Measurements from ENCODE around the gene LZTR1.

LZTR1 gene

DNA sequence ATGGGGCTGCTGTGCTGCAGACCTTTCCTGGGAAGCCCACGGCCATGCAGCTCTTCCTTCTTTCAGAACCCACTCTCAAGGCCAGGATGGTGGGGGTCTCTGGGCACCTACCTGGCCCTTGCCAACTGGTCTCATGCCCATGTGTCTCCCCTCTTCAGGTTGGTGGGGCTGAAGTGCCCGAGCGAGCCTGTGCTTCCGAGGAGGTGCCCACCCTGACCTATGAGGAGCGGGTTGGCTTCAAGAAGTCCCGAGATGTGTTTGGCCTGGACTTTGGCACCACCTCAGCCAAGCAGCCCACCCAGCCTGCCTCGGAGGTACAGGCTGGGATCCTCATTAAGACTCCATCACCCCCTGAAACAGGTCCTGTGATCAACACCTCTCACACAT, 10.0 kb downstream of the LZTR1 start:
- H3K27ac ChIP-seq (ENCODE audit: low read length): no peak overlapping the region
- H3K4me1 ChIP-seq (ENCODE audit: insufficient read depth, low read length): no peaks in the 10 kb centered on the region
- TF ChIP-seq EZH2 (IDR thresholded peaks at IDR 0.05; ENCODE audit: borderline replicate concordance, low read depth, low read length, severe bottlenecking): no peak
- TF ChIP-seq, protein P1, sequence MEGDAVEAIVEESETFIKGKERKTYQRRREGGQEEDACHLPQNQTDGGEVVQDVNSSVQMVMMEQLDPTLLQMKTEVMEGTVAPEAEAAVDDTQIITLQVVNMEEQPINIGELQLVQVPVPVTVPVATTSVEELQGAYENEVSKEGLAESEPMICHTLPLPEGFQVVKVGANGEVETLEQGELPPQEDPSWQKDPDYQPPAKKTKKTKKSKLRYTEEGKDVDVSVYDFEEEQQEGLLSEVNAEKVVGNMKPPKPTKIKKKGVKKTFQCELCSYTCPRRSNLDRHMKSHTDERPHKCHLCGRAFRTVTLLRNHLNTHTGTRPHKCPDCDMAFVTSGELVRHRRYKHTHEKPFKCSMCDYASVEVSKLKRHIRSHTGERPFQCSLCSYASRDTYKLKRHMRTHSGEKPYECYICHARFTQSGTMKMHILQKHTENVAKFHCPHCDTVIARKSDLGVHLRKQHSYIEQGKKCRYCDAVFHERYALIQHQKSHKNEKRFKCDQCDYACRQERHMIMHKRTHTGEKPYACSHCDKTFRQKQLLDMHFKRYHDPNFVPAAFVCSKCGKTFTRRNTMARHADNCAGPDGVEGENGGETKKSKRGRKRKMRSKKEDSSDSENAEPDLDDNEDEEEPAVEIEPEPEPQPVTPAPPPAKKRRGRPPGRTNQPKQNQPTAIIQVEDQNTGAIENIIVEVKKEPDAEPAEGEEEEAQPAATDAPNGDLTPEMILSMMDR (IDR thresholded peaks at IDR 0.05; ENCODE audit: borderline replicate concordance, extremely low read depth, low read length, poor library complexity, severe bottlenecking): no peak
- H3K9ac ChIP-seq (ENCODE audit: low read depth, low read length): no peak overlapping the region
- H4K20me1 ChIP-seq (ENCODE audit: insufficient read depth, low read length): no peaks in the 10 kb centered on the region
- no peaks in the 10 kb centered on the region for H3K79me2 ChIP-seq (ENCODE audit: insufficient read depth, low read length)
- H3K9me3 ChIP-seq (ENCODE audit: insufficient read depth, low read length, severe bottlenecking): no peaks in the 10 kb centered on the region
- H3K4me3 ChIP-seq (ENCODE audit: low read depth in 1 of 2, low read length in 2 of 2): no peak overlapping the region
- peaks cover 82% of the 10 kb centered on the region for H3K36me3 ChIP-seq (ENCODE audit: insufficient read depth, low read length)
- ATAC-seq (ENCODE audit: insufficient read depth, low read depth): no peak
- H3K4me2 ChIP-seq (ENCODE audit: insufficient read depth, low read length): no peak overlapping the region
- H2AFZ ChIP-seq (ENCODE audit: low read depth, low read length): no peak overlapping the region
- no peaks in the 10 kb centered on the region for H3K27me3 ChIP-seq (ENCODE audit: insufficient read depth, low read length, poor library complexity)
- no peak for DNase-seq

DNA sequence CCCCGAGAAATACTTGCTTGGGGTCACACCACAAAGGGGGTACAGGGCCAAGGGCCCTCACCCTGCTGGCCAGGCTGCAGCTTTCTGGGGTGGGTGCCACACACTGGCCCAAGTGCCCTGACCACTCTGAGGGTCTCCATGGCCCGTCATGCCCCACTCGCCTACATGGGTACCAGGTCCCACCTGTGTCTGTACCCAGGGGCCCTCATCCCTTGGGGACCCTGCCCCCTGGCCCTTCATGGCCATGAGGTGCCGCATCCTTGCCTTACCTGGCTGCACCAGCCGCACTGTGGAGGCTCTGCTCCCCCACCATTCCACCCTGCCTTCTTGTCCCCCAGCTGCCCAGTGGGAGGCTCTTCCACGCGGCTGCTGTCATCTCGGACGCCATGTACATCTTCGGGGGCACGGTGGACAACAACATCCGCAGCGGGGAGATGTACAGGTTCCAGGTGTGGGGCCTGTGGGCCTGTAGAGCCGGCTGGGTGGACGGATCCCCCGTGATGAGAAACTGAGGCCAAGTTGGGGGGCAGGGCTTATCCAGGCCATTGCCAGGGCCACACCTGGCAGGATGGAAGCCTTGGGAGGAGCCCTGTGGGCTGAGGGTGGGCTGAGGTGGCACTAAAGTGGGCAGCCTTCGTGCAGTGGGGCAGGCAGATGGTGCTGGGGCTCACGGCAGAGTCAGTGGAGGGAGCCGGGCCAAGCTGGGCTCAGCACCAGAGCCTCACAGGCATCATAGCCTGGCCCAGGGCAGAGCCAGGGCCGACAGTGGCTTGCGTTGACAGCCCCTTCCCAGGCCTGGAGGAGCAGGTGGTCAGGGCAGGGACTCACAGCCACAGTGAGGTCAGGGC, 10.6 kb downstream of the LZTR1 start:
- Histone ChIP-seq H3K79me2 (ENCODE audit: insufficient read depth, low read length) (no peaks in the 10 kb centered on the region), H4K20me1 (ENCODE audit: insufficient read depth, low read length) (no peaks in the 10 kb centered on the region), H2AFZ (ENCODE audit: low read depth, low read length) (no peak overlapping the region), H3K27ac (ENCODE audit: low read length) (no peak overlapping the region), H3K36me3 (ENCODE audit: insufficient read depth, low read length) (peaks cover 82% of the 10 kb centered on the region), H3K9me3 (ENCODE audit: insufficient read depth, low read length, severe bottlenecking) (no peaks in the 10 kb centered on the region), H3K9ac (ENCODE audit: low read depth, low read length) (no peak overlapping the region), H3K4me1 (ENCODE audit: insufficient read depth, low read length) (no peaks in the 10 kb centered on the region), H3K4me2 (ENCODE audit: insufficient read depth, low read length) (no peak overlapping the region), H3K4me3 (ENCODE audit: low read depth in 1 of 2, low read length in 2 of 2) (no peak overlapping the region), H3K27me3 (ENCODE audit: insufficient read depth, low read length, poor library complexity) (no peaks in the 10 kb centered on the region)
- ATAC-seq (ENCODE audit: insufficient read depth, low read depth): no peak
- no peak for DNase-seq
- TF ChIP-seq, protein P1 (IDR thresholded peaks at IDR 0.05; ENCODE audit: borderline replicate concordance, extremely low read depth, low read length, poor library complexity, severe bottlenecking): no peak
- no peak for TF ChIP-seq EZH2 (IDR thresholded peaks at IDR 0.05; ENCODE audit: borderline replicate concordance, low read depth, low read length, severe bottlenecking)

DNA sequence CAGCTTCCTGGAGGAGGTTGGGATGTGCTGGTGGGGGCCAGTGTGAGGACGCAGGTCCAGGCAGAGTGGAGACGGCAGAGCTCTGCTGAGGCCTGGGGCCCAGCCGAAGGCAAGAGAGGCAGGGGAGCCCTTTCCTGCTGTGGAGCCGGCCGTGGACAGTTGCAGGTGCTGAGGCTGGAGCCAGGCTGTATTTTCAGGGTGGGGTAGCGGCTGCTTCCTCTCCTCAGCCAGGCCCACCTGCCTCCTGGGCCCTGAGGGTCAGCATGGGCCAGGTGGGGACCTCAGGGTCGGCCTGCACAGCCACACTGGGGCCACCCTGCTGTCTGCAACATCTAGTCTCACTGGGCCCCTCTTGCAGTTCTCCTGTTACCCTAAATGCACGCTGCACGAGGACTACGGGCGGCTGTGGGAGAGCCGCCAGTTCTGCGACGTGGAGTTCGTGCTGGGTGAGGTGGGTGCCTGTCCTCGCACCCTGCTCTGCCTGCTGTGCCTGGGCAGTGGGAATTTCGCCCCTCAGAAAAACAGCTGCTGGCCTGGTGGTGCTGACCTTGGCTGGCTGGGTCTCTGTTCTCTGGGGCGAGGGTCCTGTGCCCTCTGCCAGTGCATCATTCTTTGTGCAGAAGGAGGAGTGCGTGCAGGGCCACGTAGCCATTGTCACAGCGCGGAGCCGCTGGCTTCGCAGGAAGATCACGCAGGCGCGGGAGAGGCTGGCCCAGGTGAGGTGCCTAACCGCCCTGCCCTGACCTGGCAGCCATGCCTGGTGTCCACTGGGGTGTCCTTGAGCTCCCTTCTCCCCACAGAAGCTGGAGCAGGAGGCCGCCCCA, 11.4 kb downstream of the LZTR1 start:
- Histone ChIP-seq H4K20me1 (ENCODE audit: insufficient read depth, low read length) (peaks cover 6% of the 10 kb centered on the region; the same call in 1 of the 2 replicates), H3K4me3 (ENCODE audit: low read depth in 1 of 2, low read length in 2 of 2) (no peak overlapping the region), H3K27ac (ENCODE audit: low read length) (no peak overlapping the region), H3K36me3 (ENCODE audit: insufficient read depth, low read length) (peaks cover 84% of the 10 kb centered on the region), H2AFZ (ENCODE audit: low read depth, low read length) (no peak overlapping the region), H3K79me2 (ENCODE audit: insufficient read depth, low read length) (no peaks in the 10 kb centered on the region), H3K9me3 (ENCODE audit: insufficient read depth, low read length, severe bottlenecking) (no peaks in the 10 kb centered on the region), H3K4me1 (ENCODE audit: insufficient read depth, low read length) (no peaks in the 10 kb centered on the region), H3K4me2 (ENCODE audit: insufficient read depth, low read length) (no peak overlapping the region), H3K9ac (ENCODE audit: low read depth, low read length) (no peak overlapping the region), H3K27me3 (ENCODE audit: insufficient read depth, low read length, poor library complexity) (no peaks in the 10 kb centered on the region)
- DNase-seq: no peak
- no peak for ATAC-seq (ENCODE audit: insufficient read depth, low read depth)
- no peak for TF ChIP-seq EZH2 (IDR thresholded peaks at IDR 0.05; ENCODE audit: borderline replicate concordance, low read depth, low read length, severe bottlenecking)
- TF ChIP-seq, protein P1 (IDR thresholded peaks at IDR 0.05; ENCODE audit: borderline replicate concordance, extremely low read depth, low read length, poor library complexity, severe bottlenecking): no peak

Measured in DND-41 (cell line).